Upper lobe of left lung (tissue), 4 donors: Measurements from ENCODE around the gene KMO.

ENCODE experiments used
- CTCF ChIP-seq, 6 experiments: fragments of 450-650 bp in 4 of 6; fragments of 200-600 bp in 2 of 6; sonication (generic) in 2 of 6; IDR thresholded peaks; one replicate each; pipeline ENCODE4 v1.5.1; 2016 to 2019; ENCODE audit warnings: antibody characterized with exemption in 6 of 6
- EP300 ChIP-seq, 4 donors: sonication (generic); formaldehyde crosslinking; IDR thresholded peaks; one replicate each; pipeline ENCODE4 v1.5.1; 2017; ENCODE audit warnings: antibody characterized with exemption in 4 of 4, control low read depth in 2 of 4
- POLR2A ChIP-seq, 4 donors: fragments of 450-650 bp; IDR thresholded peaks; one replicate each; pipeline ENCODE4 v1.5.1; 2016 to 2017; ENCODE audit warnings: antibody characterized with exemption in 4 of 4, mild to moderate bottlenecking in 2 of 4

GRCh38 chr1:241645199-241645598, 113.0 kb downstream of the KMO start:
- TF ChIP-seq CTCF (IDR thresholded peaks at IDR 0.05) (no peak), POLR2A (IDR thresholded peaks at IDR 0.05) (no peak), EP300 (IDR thresholded peaks at IDR 0.05) (no peak)
